HG02970 (cell line): ENCODE measurements around the gene HTR7.
"Not testable (repeated sequence)": the region's sequence is repeated elsewhere in the genome, so short reads cannot be mapped to it uniquely, and the experiment has no call there.

Experiments
- ATAC-seq: cut with Tn5 transposase; IDR thresholded peaks from one replicate; pipeline ENCODE4 v1.9.1; 2021; ENCODE audit warnings: mild to moderate bottlenecking, moderate library complexity, moderate number of reproducible peaks; ENCODE audit not compliant: unreplicated experiment, low FRiP score

HTR7 gene

DNA sequence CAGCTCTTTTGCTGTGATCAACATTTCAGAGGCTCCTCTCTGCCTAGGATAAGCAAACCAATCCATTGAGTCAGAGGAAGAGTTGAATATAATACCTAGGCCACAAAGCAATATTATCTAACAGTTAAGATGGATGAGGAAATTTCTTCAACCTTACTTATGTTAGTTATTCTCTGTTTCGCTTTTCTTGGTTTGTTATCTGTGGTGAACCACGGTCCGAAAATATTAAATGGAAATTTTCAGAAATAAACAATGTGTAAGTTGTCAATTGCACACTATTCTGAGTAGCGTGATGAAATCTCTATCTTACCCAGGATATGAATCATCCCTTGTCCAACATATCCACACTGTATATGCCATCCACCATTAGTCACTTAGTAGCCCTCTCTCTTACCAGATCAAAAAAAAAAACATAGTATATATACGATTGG is 1.5 kb upstream of the HTR7 start:
- no peak for ATAC-seq

DNA sequence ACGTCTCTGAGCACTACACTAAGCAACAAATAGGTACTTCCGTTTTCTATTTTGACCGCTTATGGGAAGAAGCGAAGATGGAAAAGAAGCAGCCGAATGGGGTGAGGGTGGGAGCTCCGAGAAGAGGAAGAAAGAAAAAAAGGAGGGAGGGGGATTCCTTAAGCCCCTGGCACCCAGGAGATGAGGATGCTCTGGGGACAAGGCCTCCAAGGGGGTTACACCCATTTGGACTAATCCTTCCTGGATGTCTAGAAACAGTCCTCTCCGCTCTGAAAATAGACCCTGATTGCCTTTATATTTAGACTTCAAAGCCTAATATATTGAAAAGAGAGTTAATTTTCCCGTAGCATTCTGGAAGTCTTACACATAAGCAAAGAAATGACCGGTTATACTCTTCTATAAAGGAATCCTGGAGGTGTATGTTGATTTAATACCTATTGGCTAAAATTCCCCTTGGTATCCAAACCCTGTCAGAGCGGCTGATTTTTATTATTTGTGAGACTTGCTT is 676 bp upstream of the HTR7 start:
- no peak for ATAC-seq

- ATAC-seq: no peak
These were observed 740 bp downstream of the HTR7 start for GRCh38 chr10:90856964-90857634.

DNA sequence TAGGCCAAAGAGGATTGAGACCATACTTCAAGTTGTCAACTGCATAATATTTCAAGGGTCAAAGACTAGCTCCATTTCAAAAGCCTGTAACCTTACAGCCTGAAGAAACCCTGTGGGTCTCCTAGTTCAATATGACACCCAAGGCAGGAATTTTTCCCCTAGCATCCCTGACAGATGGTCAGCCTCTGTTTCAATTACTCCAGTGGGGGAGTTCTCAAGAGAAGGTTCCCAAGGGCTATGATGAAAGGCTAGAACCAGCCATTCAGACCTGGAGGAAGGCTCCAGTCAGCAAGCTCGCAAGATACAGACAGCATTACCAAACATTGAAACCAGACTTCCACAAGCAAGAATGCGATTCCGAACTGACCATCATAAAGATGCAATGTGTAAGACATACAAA is 1.6 kb downstream of the HTR7 start:
- no peak for ATAC-seq

DNA sequence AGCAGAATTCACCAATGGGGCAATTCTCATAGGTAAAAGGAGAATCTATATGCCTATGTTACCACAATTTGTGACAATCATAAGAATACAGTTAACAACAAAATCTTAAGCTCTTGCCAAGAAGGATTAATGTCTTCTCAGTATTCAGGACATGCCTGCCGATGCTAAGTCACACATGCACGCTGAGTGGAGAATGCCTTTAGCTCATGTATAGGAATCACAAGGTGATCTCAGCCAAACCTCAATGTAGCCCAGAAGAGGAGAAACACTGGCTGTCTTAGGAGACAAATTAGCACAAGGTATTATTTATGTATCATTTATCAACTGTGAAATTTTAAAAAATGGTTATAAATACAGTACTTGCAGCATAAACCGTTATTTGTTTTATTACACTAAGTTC is 2.7 kb downstream of the HTR7 start:
- ATAC-seq: no peak

DNA sequence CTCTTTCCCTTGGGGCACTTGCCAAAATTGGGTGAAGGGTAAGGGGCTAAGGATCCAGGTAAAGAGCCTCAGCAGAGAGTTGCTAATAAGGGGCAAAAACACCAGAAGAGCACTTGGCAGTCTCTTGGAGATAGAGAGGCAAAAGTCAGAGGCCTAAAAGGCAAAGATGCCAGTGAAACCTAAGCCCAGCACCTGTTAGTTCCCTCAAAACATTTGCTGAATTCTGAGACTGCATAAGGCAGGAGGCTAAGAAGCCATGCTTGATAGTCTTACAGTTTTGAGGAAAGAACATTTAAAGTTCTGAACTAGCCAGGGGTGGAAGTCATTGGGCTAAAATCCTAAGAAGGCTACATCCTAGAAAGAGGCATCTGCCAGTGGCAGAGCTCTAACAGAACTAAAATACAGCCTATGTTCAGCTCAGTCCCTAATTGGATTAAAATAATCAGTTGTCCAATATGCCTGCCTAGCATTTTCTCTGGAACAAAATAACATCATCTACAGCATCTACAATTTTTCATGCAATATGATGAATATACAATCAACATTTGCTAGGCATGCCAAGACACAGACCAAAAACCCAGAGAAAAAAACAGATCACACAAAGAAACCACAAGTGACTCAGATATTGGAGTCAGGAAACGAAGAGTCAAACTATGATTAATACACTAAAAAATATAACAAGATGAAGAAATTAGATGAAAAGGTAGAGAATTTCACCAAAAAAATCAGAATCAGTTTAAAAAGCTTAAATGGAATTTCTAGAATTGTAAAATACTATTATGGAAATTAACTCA is 7.7 kb downstream of the HTR7 start:
- no peak for ATAC-seq

- no peak for ATAC-seq
These were observed 10.4 kb downstream of the HTR7 start for GRCh38 chr10:90847436-90847835.

GRCh38 chr10:90846746-90847145 is 11.1 kb downstream of the HTR7 start:
- ATAC-seq: no peak

GRCh38 chr10:90845726-90846125 is 12.1 kb downstream of the HTR7 start:
- no peak for ATAC-seq

DNA sequence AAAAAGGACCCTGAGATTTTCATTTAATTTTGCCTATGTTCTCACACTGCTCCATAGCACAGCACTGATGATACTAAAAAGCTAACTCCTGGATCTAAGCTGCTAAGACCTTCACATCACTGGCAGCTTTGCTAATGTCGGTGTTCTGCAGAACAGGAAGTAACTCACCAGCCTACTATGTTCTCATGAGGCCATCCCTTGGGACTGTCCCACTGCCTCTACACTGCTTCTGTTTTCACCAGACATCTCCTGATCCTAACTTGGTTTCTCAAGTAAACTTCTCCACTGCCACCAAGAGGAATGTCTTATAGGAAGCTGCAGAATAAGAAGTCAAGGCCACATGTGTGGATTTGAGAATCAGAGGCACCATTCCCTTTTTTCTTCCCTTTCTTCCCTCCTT is 15.1 kb downstream of the HTR7 start:
- ATAC-seq: no peak

GRCh38 chr10:90837486-90837885 is 20.4 kb downstream of the HTR7 start:
- ATAC-seq: no peak

DNA sequence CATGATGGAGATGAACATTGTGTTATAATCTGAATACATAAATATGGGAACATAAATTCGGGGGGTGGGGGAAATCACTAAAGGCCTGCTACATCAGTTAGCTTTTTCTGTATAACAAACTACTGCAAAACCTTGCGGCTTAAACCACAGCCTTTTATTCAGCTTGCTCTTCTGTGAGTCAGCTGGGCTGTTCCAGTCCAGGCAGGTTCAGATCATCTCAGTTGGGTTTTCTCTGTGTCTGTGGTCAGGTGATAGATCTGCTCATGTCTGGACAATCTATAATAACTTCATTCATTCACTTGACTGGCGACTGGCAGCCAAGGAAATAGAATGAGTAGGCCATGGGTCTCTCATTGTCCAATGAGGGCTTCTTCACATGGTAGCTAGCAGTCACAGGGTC is 23.5 kb downstream of the HTR7 start:
- ATAC-seq: no peak

DNA sequence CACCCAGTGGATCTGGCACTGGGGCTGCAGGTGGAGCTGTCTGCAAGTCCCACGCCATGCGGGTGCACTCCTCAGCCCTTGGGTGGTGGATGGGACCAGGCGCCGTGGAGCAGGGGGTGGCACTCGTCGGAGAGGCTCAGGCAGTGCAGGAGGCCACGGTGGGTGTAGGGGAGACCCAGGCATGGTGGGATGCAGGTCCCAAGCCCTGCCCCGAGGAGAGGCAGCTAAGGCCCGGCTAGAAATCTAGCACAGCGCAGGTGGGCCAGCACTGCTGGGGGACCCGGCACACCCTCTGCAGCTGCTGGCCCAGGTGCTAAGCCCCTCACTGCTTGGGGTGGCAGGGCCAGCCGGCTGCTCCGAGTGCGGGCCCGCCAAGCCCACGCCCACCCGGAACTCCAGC is 25.7 kb downstream of the HTR7 start:
- no peak for ATAC-seq

DNA sequence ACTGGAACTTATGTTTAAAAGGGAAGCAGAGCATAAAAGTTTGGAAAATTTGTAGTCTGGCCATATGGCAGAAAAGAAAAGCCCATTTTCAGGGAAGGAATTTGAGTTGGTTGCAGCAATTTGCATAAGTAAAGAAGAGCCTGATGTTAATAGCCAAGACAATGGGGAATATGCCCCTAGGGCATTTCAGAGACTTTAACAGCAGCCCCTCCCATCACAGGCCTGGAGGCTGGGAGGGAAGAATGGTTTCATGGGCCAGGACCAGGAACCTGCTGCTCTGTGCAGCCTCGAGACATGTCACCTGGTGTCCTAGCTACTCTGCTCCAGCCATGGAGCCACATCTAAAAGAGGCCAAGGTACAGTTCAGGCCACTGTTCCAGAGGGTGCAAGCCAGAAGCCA is 35.3 kb downstream of the HTR7 start:
- no peak for ATAC-seq

- not testable (repeated sequence) for ATAC-seq
These were observed 36.0 kb downstream of the HTR7 start for GRCh38 chr10:90821864-90822263.

GRCh38 chr10:90819911-90820310 is 37.9 kb downstream of the HTR7 start:
- ATAC-seq: no peak

DNA sequence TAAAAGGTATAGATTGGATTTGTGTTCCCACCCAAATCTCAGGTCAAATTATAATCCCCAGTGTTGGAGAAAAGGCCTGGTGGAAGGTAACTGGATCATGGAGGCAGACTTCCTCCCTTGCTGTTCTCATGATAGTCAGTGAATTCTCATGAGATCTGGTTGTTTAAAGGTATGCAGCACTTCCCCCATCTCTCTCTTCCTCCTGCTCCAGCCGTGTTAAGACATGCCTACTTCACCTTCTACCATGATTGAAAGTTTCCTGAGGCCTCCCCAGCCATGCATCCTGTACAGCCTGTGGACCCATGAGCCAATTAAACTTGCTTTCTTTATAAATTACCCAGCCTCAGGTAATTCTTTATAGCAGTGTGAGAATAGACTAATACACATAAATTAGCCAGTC is 39.1 kb downstream of the HTR7 start:
- ATAC-seq: no peak

- no peak for ATAC-seq
These were observed 40.5 kb downstream of the HTR7 start for GRCh38 chr10:90817128-90817889.

- no peak for ATAC-seq
These were observed 41.4 kb downstream of the HTR7 start for GRCh38 chr10:90816466-90816865.

GRCh38 chr10:90813594-90814365 is 44.1 kb downstream of the HTR7 start:
- ATAC-seq: no peak
